ENCODE measurements around the gene COA1.

DNA sequence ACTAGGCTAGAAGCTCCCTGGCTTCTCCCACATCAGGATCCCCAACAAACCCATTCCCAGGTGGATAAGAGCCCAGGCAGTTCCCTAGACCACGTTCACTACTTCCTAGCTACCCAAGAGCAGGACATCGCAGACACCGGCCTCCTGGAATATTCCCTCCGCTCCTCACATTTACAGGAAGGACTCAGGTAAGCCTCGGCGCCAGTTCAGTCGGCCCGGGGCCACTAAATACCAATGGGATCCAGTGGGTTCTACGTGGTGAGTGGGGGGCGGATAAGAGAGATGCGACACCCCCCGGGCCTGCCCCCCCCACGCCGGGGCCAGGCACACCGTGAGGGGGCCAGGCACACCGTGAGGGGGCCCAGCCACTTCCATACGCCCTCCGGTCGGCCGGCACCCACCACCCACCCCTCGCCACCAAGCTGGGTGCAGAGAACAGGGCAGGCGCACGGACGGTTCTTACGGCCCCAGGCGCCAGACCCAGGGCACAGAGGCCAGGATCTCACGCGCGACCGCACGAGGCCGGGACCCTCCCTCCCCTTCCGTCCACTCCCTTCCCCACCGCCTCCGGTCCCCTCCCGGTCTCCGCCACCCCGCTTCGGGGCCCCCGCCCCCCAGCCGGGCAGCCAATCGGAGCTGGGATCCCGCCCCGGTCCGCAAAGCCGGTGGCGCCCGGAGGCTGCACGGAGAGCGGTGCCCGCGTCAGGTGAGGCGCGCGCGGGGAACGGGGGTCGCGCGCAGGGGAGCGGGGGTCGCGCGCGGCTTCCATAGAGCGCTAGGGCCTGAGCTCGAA, 28.9 kb upstream of the COA1 start, which contains the start of gene BLVRA:
- no peak for TF ChIP-seq POLR2A (IDR thresholded peaks at IDR 0.05; ENCODE audit: low read depth)
- TF ChIP-seq, protein P1, sequence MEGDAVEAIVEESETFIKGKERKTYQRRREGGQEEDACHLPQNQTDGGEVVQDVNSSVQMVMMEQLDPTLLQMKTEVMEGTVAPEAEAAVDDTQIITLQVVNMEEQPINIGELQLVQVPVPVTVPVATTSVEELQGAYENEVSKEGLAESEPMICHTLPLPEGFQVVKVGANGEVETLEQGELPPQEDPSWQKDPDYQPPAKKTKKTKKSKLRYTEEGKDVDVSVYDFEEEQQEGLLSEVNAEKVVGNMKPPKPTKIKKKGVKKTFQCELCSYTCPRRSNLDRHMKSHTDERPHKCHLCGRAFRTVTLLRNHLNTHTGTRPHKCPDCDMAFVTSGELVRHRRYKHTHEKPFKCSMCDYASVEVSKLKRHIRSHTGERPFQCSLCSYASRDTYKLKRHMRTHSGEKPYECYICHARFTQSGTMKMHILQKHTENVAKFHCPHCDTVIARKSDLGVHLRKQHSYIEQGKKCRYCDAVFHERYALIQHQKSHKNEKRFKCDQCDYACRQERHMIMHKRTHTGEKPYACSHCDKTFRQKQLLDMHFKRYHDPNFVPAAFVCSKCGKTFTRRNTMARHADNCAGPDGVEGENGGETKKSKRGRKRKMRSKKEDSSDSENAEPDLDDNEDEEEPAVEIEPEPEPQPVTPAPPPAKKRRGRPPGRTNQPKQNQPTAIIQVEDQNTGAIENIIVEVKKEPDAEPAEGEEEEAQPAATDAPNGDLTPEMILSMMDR (IDR thresholded peaks at IDR 0.05): no peak

Measured in esophagus muscularis mucosa (tissue), 3 donors.